GM10266 (cell line): ENCODE measurements around the gene SGTA.

Source experiments
- DNase-seq: peaks from one replicate; pipeline ENCODE4 v3.0.0; 2012; ENCODE audit errors: extremely low spot score
- TF ChIP-seq, protein P1 (sequence below): IDR thresholded peaks from 2 replicates; pipeline ENCODE4 v1.5.1; 2012; ENCODE audit warnings: mild to moderate bottlenecking, low read depth; ENCODE audit not compliant: control insufficient read depth, insufficient read depth; ENCODE audit errors: missing control alignments

The SGTA gene

DNA sequence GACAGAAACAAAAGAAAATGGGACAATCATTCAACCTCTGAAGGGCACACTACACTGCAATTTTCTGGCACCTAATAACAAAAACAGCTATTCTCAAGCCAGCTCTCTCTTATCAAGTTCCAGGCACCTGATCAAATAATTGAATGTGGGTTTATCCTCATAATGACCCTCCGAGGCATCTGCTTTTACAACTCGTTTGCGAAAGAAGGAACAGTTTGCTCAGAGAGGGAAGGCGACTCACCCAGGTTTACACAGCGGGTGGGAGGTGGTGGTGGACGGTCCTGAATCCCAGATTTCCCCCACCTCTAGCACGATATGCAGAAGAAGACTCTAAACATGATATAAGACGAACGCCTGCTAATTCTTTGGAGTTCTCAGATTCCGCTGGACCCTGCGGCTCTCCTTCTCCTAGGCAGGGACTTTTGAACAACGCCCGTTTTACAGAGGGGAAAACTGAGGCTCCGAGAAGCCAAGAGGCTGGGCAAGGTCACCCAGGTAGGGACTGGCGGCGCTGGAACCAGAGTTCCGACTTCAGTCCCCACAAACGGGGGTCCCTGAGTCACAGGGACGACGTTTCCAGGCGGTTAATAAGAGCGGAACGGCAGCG lies 641 bp downstream of the SGTA start:
- DNase-seq, result no peak
- TF ChIP-seq, protein P1, sequence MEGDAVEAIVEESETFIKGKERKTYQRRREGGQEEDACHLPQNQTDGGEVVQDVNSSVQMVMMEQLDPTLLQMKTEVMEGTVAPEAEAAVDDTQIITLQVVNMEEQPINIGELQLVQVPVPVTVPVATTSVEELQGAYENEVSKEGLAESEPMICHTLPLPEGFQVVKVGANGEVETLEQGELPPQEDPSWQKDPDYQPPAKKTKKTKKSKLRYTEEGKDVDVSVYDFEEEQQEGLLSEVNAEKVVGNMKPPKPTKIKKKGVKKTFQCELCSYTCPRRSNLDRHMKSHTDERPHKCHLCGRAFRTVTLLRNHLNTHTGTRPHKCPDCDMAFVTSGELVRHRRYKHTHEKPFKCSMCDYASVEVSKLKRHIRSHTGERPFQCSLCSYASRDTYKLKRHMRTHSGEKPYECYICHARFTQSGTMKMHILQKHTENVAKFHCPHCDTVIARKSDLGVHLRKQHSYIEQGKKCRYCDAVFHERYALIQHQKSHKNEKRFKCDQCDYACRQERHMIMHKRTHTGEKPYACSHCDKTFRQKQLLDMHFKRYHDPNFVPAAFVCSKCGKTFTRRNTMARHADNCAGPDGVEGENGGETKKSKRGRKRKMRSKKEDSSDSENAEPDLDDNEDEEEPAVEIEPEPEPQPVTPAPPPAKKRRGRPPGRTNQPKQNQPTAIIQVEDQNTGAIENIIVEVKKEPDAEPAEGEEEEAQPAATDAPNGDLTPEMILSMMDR, result no peak

DNA sequence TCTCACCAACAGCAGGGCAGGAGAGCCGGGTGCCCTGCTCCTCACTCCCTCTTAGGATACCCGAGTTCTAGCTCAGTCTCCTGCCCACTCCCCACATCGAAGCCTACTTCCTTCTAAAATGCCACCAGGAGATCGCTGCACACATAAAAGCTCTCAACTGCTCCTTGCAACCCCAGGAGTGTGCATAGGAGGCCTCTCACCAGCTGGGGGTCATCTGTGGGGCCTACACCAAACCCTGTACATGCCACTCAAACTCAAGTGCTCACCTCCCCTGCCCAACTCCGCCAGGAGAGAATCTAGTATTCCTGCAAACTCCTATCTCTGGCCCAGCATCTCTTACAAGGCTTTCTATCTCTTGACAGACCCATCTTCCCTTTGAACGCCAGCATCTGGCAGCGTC lies 2.8 kb downstream of the SGTA start:
- DNase-seq, result no peak
- TF ChIP-seq, protein P1, result no peak

DNA sequence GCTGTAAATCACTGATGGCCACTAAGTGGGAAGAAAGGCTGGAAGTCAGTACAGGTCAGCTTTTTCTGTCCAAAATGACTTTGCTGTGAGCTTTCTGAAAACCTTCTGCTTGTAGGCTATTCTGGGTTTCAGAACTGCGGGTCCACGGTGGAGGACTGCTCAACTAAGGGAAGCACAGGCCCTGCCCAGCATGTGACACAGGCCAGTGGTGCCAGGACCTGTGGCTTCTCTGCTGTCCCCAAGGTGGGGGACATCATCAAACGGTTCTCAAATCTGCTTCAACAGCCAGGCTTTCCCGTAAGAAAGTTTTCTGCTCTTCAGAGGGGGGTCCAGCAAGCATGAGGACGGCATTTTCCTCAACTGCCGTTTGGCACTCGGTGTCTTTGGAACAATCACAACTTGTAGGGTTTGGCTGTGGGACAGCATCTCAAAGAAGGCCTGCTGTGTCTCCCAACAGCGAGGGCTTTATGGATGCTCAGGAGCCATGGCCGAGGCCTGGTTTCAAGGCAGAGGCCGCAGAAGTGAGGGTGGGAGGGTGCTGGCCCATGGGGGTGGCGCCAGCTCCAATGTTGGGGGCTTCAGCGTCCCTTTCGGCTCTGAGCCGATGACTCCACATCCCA lies 3.8 kb downstream of the SGTA start:
- TF ChIP-seq, protein P1, result no peak
- no peak for DNase-seq

DNA sequence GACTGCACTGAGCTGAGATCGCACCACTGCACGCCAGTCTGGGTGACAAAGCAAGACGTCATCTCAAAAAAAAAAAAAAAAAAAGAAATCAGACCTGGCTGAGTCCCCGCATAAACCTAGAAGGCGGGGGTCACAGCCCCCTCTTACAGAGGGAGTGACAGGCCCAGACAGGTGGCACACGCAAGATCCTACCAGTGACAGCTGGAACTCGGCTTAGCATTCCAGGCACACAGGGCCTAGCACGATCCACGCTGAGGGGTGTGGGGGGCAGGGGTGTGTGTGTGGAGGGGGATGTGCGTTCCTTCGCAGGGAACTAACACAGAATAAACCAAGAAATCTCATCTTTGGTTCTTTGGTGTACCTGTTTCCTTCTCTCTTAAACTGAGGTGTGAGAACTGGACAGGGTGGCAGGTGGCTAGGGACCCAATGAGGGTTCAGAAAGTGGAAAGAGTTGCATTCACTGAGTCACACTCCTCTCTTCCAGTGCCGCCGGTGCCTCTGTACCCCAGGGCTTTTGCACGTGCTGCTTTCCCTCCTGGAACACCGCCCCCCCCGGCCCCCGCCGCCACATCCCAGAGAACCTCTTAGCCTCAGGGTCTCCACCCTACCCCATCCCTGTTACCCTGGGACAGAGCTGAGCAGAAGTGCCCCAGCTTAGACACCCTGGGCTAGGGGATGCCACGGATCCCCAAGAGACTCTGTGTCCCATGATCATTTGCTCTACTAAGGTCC lies 5.0 kb downstream of the SGTA start:
- TF ChIP-seq, protein P1, result no peak
- no peak for DNase-seq

DNA sequence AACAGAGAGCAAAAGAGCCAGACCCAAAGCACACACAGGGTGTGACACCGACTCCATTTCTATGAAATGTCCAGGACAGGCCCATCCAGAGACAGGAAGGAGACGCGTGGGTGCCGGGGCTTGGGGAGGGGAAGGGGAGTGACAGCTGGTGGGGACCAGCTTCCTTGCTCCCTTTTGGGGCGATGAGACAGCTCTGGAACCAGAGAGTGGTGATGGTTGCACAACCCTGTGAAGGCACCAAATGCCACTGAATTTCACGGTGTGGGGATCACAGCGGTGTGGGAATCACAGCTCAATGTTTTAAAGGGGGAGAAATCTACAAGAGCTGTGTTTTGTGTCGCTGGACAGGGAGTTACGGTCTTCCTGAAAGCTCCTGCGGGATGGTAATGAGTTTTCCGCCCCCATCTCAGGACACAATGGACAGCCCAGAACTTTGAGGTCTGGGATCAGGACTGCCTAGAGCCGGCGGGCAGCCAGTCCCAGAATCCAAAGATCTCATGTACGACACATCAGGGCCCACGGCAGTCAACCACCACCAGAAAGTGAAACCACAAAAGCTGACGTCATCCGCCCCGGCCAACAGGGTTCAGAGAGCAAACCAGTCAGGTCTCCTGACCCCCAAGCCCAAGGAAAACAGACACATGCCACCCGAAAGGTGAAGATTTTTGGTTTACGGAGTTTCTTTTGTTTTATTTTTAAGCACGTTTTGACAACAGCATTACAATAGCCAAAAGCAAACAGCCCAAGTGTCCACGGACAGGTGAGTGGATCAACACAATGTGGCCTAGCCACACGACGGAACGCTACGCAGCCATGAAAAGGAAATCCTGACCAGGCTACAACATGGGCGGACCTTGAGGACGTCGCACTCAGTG lies 7.3 kb downstream of the SGTA start:
- peak; percentile 83 for DNase-seq
- TF ChIP-seq, protein P1, result no peak

DNA sequence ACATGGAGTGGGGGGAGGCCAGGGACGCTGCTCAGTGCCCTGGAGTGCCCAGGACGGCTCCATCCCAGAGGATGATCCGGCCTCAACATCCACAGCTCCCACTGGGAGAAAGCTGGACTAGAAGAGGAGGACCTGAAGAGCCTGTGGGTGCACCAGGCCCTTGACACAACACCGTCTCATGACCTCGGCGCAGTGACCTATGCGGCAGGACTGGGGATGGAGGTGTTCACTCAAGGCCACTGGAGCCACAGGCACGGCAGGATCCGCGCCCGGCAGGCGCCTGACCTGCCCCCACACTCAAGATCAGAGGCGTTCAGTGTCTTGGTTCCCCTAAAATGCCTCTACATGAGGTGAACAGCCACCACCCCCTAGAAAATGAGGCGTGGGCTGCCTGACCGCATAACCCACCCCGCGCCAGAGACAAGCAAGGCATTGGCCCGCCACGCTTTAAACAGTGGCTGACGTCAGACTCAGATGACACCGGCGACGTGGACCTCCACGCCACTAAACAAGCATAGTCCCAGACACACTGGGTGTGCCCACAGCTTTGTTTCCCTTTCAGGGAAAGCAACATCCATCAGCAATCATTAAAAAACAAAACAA lies 8.0 kb downstream of the SGTA start:
- TF ChIP-seq, protein P1, result no peak
- no peak for DNase-seq
